CD4-positive, CD25-positive, alpha-beta regulatory T cell (primary cell): ENCODE measurements around the gene OR6J1. TPM values are rescaled to one million over a fixed set of nuclear protein-coding genes. Genes with fewer than 3 reads are reported as not detected.
"Not testable (repeated sequence)": the region's sequence is repeated elsewhere in the genome, so short reads cannot be mapped to it uniquely, and the experiment has no call there.

ENCODE experiments used
- ATAC-seq, 2 donors: fragments of 150-1000 bp; cut with Tn5 transposase; one replicate each; pipeline ENCODE4 v1.10.0; 2021; ENCODE audit warnings: low read depth in 2 of 2, moderate number of reproducible peaks in 2 of 2, moderate library complexity in 1 of 2
- DNase-seq, 3 donors: peaks; one replicate each; pipeline versions ENCODE4 v3.0.0 to v3.0.0-alpha.2; 2012 to 2022; ENCODE audit warnings: mixed read lengths in 1 of 3
- H3K27ac ChIP-seq: one replicate; pipeline ENCODE4 v1.7.0; 2013; ENCODE audit warnings: mild to moderate bottlenecking, low read length; ENCODE audit not compliant: insufficient read depth, poor library complexity, severe bottlenecking
- H3K27me3 ChIP-seq: one replicate; pipeline ENCODE4 v1.7.0; 2013; ENCODE audit warnings: low read length; ENCODE audit not compliant: control insufficient read depth, insufficient read depth
- H3K36me3 ChIP-seq: one replicate; pipeline ENCODE4 v1.7.0; 2013; ENCODE audit warnings: mild to moderate bottlenecking, low read length, moderate library complexity; ENCODE audit not compliant: control insufficient read depth, insufficient read depth
- H3K4me1 ChIP-seq: 2 replicates; pipeline ENCODE4 v1.7.0; 2013; ENCODE audit warnings: mild to moderate bottlenecking, low read length; ENCODE audit not compliant: insufficient read depth, control insufficient read depth, poor library complexity, severe bottlenecking
- H3K4me3 ChIP-seq: one replicate; pipeline ENCODE4 v1.7.0; 2013; ENCODE audit warnings: low read depth, mild to moderate bottlenecking, low read length, moderate library complexity
- H3K9me3 ChIP-seq, 2 experiments: 1 replicate in 1 of 2; 2 replicates in 1 of 2; pipeline ENCODE4 v1.7.0; 2013; ENCODE audit warnings: low read length in 2 of 2, mild to moderate bottlenecking in 1 of 2, moderate library complexity in 1 of 2; ENCODE audit not compliant: control insufficient read depth in 2 of 2
- H3K27ac Mint-ChIP-seq, 3 donors: one replicate each; pipeline ENCODE4 v1.8.0; 2020 to 2022; ENCODE audit warnings: mild to moderate bottlenecking in 3 of 3, mixed read lengths in 3 of 3, moderate library complexity in 2 of 3
- H3K27me3 Mint-ChIP-seq: one replicate; pipeline ENCODE4 v1.8.0; 2022; ENCODE audit warnings: mild to moderate bottlenecking, mixed read lengths
- H3K36me3 Mint-ChIP-seq: one replicate; pipeline ENCODE4 v1.8.0; 2020; ENCODE audit warnings: mixed read lengths
- H3K4me1 Mint-ChIP-seq, 4 donors: one replicate each; pipeline ENCODE4 v1.8.0; 2020 to 2022; ENCODE audit warnings: mixed read lengths in 4 of 4, mild to moderate bottlenecking in 1 of 4
- H3K4me3 Mint-ChIP-seq, 4 donors: one replicate each; pipeline ENCODE4 v1.8.0; 2020 to 2022; ENCODE audit warnings: mild to moderate bottlenecking in 4 of 4, mixed read lengths in 4 of 4, moderate library complexity in 3 of 4
- H3K9me3 Mint-ChIP-seq, 7 donors: one replicate each; pipeline ENCODE4 v1.8.0; 2020 to 2022; ENCODE audit warnings: mixed read lengths in 7 of 7, mild to moderate bottlenecking in 3 of 7, moderate library complexity in 2 of 7
- polyA plus RNA-seq, 4 donors: library from polyadenylated mRNA; unstranded; fragments of 300-500 nt; fragmentation: Illumina TruSeq; gene quantifications; one replicate each; pipeline ENCODE4 v1.2.3, GENCODE V29; 2021
- total RNA-seq: library from RNA; stranded (reverse); gene quantifications from one replicate; pipeline ENCODE4 v1.2.3, GENCODE V29; 2022

The OR6J1 gene
- total RNA-seq (not detected), polyA plus RNA-seq (not detected)

DNA sequence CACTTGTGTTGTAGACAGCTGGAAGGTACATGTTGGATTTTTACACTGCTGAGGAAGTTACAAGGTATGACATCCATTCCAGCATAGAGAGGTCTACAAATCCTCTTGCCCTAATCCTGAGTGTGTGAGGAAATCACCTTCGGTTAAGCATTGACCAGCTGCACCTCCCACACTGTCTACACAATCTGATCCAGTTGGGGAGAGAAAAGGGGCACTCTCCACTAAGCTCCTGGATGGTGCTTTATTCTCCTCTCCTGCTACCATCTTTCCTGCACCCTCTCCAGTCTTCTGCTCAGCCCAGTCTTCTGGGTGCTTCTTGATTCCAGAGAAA lies at the start of gene OR6J1:
Gene OR6J1, minus strand, starts transcription at position 48 of the 331 bp plus-strand sequence. CDS start 9,541 bp downstream, outside the sequence.
- DNase-seq (no peak), ATAC-seq (no peak)
- no peak within 1 kb of the TSS for H3K4me3 ChIP-seq
- Mint-ChIP-seq H3K27ac (peak within 1 kb of the TSS in 1 of 3 donors; percentile 2), H3K4me1 (peaks cover 0 to 2% (median 0%) of the 10 kb centered on the region in 4 donors), H3K27me3 (no peaks in the 10 kb centered on the region), H3K36me3 (no peaks in the 10 kb centered on the region), H3K9me3 (peaks cover 0 to 2% (median 0%) of the 10 kb centered on the region in 7 donors), H3K4me3 (peak within 1 kb of the TSS in 1 of 4 donors; percentile 24)
- no peaks in the 10 kb centered on the region for H3K9me3 ChIP-seq
- no peaks in the 10 kb centered on the region for H3K27me3 ChIP-seq
- H3K4me1 ChIP-seq = no peaks in the 10 kb centered on the region
- H3K27ac ChIP-seq = no peak within 1 kb of the TSS
- no peaks in the 10 kb centered on the region for H3K36me3 ChIP-seq

DNA sequence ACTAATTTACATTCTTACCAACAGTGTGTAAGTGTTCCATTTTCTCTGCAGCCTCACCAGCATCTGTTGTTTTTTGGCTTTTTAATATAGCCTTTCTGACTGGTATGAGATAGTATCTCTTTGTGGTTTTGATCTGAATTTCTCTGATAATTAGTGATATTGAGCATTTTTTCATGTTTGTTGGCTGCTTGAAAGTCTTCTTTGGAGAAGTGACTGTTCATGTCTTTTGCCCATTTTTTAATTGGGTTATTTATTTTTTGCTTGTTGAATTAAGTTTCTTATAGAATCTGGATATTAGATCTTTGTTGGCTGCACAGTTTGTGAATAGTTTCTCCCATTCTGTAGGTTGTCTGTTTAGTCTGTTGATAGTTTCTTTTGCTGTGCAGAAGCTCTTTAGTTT lies 48.0 kb upstream of the OR6J1 start:
- Histone ChIP-seq H3K27ac (no peak overlapping the region), H3K36me3 (no peaks in the 10 kb centered on the region), H3K4me1 (no peaks in the 10 kb centered on the region), H3K4me3 (no peak overlapping the region), H3K9me3 (peaks cover 9 to 14% of the 10 kb centered on the region in 2 experiments), H3K27me3 (peaks cover 26% of the 10 kb centered on the region)
- Mint-ChIP-seq H3K9me3 (peaks cover 4 to 31% (median 11%) of the 10 kb centered on the region in 7 donors), H3K4me1 (peaks cover 0 to 6% (median 0%) of the 10 kb centered on the region in 4 donors), H3K36me3 (no peaks in the 10 kb centered on the region), H3K27me3 (peaks cover 55% of the 10 kb centered on the region), H3K27ac (no peak overlapping the region), H3K4me3 (no peak overlapping the region)
- DNase-seq = no peak
- no peak for ATAC-seq

DNA sequence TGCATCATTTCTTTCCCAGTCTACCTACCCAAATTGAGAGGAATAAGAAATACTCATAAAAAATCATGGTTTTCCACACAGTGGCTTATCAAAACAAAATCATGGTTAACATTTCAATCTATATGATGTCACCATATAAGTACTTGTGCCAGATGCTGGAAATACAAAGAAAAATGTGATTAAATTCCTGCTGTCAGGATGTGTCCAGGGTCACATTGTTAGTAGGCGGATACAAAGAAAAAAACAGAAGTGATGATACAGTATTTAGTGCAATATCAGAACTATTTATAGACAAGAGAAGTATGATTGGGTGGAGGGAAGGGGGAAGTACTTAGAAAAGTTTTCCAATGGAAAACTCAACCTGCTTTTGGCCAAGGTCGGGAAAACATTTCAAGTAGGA lies 47.0 kb upstream of the OR6J1 start:
- Histone ChIP-seq H3K4me1 (no peaks in the 10 kb centered on the region), H3K9me3 (peaks cover 9 to 14% of the 10 kb centered on the region in 2 experiments), H3K27me3 (peaks cover 25% of the 10 kb centered on the region), H3K4me3 (no peak overlapping the region), H3K27ac (no peak overlapping the region), H3K36me3 (no peaks in the 10 kb centered on the region)
- Mint-ChIP-seq H3K27me3 (peaks cover 51% of the 10 kb centered on the region), H3K9me3 (peaks cover 4 to 33% (median 11%) of the 10 kb centered on the region in 7 donors), H3K4me3 (no peak overlapping the region), H3K4me1 (peaks cover 0 to 6% (median 0%) of the 10 kb centered on the region in 4 donors), H3K36me3 (no peaks in the 10 kb centered on the region), H3K27ac (no peak overlapping the region)
- DNase-seq = no peak
- no peak for ATAC-seq

DNA sequence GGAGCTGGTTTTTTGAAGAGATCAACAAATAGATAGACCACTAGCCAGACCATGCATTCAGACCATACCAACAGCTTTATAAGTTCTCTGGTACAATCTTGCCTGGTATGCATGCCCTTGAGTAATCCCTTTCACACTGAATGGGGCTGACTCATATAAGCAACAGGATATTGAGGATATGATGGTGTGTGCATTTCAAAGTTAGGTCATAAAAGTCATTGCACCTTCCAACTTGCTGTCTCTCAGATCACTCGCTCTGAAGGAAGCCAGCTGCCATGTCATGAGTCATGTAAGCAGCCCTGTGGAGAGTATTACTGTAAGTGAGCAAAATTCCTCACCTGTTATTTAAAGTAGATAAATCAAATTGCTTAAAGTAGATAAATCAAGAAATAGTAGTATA lies 45.0 kb upstream of the OR6J1 start:
- ATAC-seq = peak; percentile 53 to 69
- Histone ChIP-seq H3K36me3 (no peaks in the 10 kb centered on the region), H3K27me3 (peaks cover 20% of the 10 kb centered on the region), H3K4me3 (no peak overlapping the region), H3K9me3 (peaks cover 9 to 14% of the 10 kb centered on the region in 2 experiments), H3K27ac (no peak overlapping the region), H3K4me1 (no peaks in the 10 kb centered on the region)
- Mint-ChIP-seq H3K4me3 (no peak overlapping the region), H3K4me1 (peaks cover 0 to 6% (median 3%) of the 10 kb centered on the region in 4 donors), H3K27ac (no peak overlapping the region), H3K36me3 (no peaks in the 10 kb centered on the region), H3K27me3 (peaks cover 58% of the 10 kb centered on the region), H3K9me3 (peaks cover 4 to 33% (median 12%) of the 10 kb centered on the region in 7 donors)
- DNase-seq = peak in 1 of 3 donors; percentile 21

DNA sequence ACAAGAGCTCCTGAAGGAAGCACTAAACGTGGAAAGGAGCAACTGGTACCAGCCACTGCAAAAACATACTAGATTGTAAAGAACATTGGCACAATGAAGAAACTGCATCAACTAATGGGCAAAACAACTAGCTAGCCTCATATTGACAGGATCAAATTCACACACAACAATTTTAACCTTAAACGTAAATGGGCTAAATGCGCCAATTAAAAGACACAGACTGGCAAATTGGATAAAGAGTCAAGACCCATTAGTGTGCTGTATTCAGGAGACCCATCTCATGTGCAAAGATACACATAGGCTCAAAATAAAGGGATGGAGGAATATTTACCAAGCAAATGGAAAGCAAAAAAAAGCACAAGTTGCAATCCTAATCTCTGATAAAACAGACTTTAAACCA lies 43.8 kb upstream of the OR6J1 start:
- Histone ChIP-seq H3K9me3 (peaks cover 7 to 12% of the 10 kb centered on the region in 2 experiments), H3K27me3 (peaks cover 18% of the 10 kb centered on the region)
- peaks cover 2 to 29% (median 9%) of the 10 kb centered on the region in 7 donors for H3K9me3 Mint-ChIP-seq
- H3K4me1 Mint-ChIP-seq, H3K36me3 Mint-ChIP-seq, H3K4me3 Mint-ChIP-seq, H3K4me3 ChIP-seq, ATAC-seq, DNase-seq, H3K27ac Mint-ChIP-seq, H3K27ac ChIP-seq, H3K36me3 ChIP-seq, H3K4me1 ChIP-seq: not testable (repeated sequence)
- H3K27me3 Mint-ChIP-seq = peaks cover 49% of the 10 kb centered on the region

DNA sequence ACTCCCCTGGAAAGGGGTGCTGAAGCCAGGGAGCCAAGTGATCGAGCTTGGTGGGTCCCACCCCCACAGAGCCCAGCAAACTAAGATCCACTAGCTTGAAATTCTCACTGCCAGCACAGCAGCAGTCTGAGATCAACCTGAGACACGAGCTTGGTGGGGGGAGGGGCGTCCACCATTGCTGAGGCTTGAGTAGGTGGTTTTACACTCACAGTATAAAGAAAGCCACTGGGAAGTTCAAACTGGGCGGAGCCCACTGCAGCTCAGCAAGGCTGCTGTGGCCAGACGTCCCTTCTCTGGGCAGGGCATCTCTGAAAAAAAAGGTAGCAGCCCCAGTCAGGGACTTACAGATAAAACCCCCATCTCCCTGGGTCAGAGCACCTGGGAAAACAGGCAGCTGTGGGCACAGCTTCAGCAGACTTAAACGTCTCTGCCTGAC lies 42.0 kb upstream of the OR6J1 start:
- not testable (repeated sequence) for ATAC-seq

DNA sequence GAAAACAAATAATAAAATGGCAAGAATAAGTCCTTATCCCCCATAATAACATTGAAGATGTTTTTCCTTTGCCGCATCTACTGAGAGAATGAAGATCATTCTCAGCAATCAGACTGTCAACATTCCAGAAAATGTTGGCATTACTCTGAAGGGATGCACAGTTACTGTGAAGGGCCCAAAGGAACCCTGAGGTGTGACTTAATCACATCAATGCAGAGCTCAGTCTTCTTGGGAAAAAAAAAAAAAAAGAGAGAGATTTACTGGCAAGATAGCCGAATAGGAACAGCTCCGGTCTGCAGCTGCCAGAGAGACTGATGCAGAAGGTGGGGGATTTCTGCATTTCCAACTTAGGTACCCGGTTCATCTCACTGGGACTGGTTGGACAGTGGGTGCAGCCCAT lies 41.3 kb upstream of the OR6J1 start:
- Histone ChIP-seq H3K27me3 (peaks cover 10% of the 10 kb centered on the region), H3K4me3 (no peak overlapping the region), H3K36me3 (no peaks in the 10 kb centered on the region), H3K4me1 (no peaks in the 10 kb centered on the region), H3K27ac (no peak overlapping the region), H3K9me3 (peaks cover 0 to 3% of the 10 kb centered on the region in 2 experiments)
- H3K4me1 Mint-ChIP-seq = peaks cover 0 to 6% (median 3%) of the 10 kb centered on the region in 4 donors
- DNase-seq (no peak), ATAC-seq (no peak)
- peaks cover 0 to 14% (median 5%) of the 10 kb centered on the region in 7 donors for H3K9me3 Mint-ChIP-seq
- H3K4me3 Mint-ChIP-seq = no peak overlapping the region
- H3K27ac Mint-ChIP-seq = no peak overlapping the region
- H3K27me3 Mint-ChIP-seq = peaks cover 39% of the 10 kb centered on the region
- H3K36me3 Mint-ChIP-seq = no peaks in the 10 kb centered on the region

More for the DNA sequence above, 42.0 kb upstream of the OR6J1 start:
- not testable (repeated sequence) for H3K27ac ChIP-seq, H3K4me1 ChIP-seq, H3K9me3 ChIP-seq, H3K27ac Mint-ChIP-seq, H3K4me3 ChIP-seq, H3K36me3 Mint-ChIP-seq, H3K4me3 Mint-ChIP-seq, DNase-seq, H3K36me3 ChIP-seq, H3K4me1 Mint-ChIP-seq
- H3K9me3 Mint-ChIP-seq = peaks cover 0 to 16% (median 7%) of the 10 kb centered on the region in 7 donors
- H3K27me3 ChIP-seq = peaks cover 17% of the 10 kb centered on the region
- peaks cover 46% of the 10 kb centered on the region for H3K27me3 Mint-ChIP-seq

DNA sequence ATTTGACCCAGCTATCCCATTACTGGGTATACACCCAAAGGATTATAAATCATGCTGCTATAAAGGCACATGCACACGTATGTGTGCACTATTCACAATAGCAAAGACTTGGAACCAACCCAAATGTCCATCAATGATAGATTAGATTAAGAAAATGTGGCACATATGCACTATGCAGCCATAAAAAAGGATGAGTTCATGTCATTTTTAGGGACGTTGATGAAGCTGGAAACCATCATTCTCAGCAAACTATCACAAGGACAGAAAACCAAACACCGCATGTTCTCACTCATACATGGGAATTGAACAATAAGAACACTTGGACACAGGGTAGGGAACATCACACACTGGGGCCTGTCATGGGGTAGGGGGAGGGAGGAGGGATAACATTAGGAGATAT lies 39.3 kb upstream of the OR6J1 start:
- not testable (repeated sequence) for H3K4me3 ChIP-seq, H3K36me3 Mint-ChIP-seq, H3K4me1 ChIP-seq, H3K4me1 Mint-ChIP-seq, ATAC-seq, H3K9me3 ChIP-seq, DNase-seq, H3K27ac Mint-ChIP-seq, H3K36me3 ChIP-seq, H3K27ac ChIP-seq, H3K4me3 Mint-ChIP-seq
- peaks cover 32% of the 10 kb centered on the region for H3K27me3 Mint-ChIP-seq
- H3K27me3 ChIP-seq = peaks cover 12% of the 10 kb centered on the region
- peaks cover 0 to 13% (median 3%) of the 10 kb centered on the region in 7 donors for H3K9me3 Mint-ChIP-seq
